A549 (cell line): Measurements from ENCODE around the gene MTSS2.

Experiments used
- CTCF ChIP-seq: fragments of >200 bp; sonication (Bioruptor Twin); formaldehyde crosslinking; IDR thresholded peaks from 3 replicates; pipeline ENCODE4 v1.5.1; 2016
- ELK1 ChIP-seq: fragments of 150-350 bp; IDR thresholded peaks from 2 replicates; pipeline ENCODE4 v1.6.1; 2014; ENCODE audit warnings: low read depth, mild to moderate bottlenecking, low read length
- EP300 ChIP-seq, 2 experiments: fragments of >200 bp; sonication (Bioruptor Twin); formaldehyde crosslinking; IDR thresholded peaks; 2 replicates in 1 of 2; 3 replicates in 1 of 2; pipeline ENCODE4 v1.6.1; 2016 to 2017
- HDAC2 ChIP-seq: fragments of 200-600 bp; sonication (generic); IDR thresholded peaks from 2 replicates; pipeline ENCODE4 v1.6.1; 2016
- MAX ChIP-seq: IDR thresholded peaks from 2 replicates; pipeline ENCODE4 v1.6.1; 2012
- NFE2L2 ChIP-seq: fragments of 150-350 bp; conservative IDR thresholded peaks from 2 replicates; pipeline ENCODE4 v1.6.1; 2014; ENCODE audit warnings: low read length
- PHF8 ChIP-seq: fragments of 200-600 bp; sonication (generic); IDR thresholded peaks from 2 replicates; pipeline ENCODE4 v1.6.1; 2016; ENCODE audit warnings: low read depth, mild to moderate bottlenecking, antibody characterized with exemption, moderate library complexity, borderline replicate concordance
- POLR2A ChIP-seq: IDR thresholded peaks from 2 replicates; pipeline ENCODE4 v1.6.1; 2012; ENCODE audit warnings: mild to moderate bottlenecking, low read length
- RARB ChIP-seq: fragments of 250-450 bp; sonication (Bioruptor Pico); IDR thresholded peaks from 2 replicates; pipeline ENCODE4 v1.8.0; 2021; ENCODE audit warnings: mild to moderate bottlenecking, moderate library complexity

- TF ChIP-seq POLR2A = no peak
- no peak for TF ChIP-seq PHF8
- TF ChIP-seq CTCF = no peak
- no peak for TF ChIP-seq MAX
- TF ChIP-seq NFE2L2 = no peak
- no peak for TF ChIP-seq RARB (CRISPR knock-in tag)
- no peak for TF ChIP-seq EP300 (IDR thresholded peaks at IDR 0.05)
- no peak for TF ChIP-seq ELK1
- no peak for TF ChIP-seq HDAC2
Observed at GRCh38 chr16:70647441-70648359, 38.2 kb downstream of the MTSS2 start.
